Measurements from ENCODE around the gene DLG2. TPM values are rescaled to one million over a fixed set of nuclear protein-coding genes. Genes with fewer than 3 reads are reported as not detected.

DLG2 gene
- total and polyA plus RNA-seq, 12 donors: 1.0 to 14.8 (median 7.4) TPM

- no peak for DNase-seq
- Histone ChIP-seq H3K27me3 (no peaks in the 10 kb centered on the region), H3K4me1 (peaks cover 0 to 35% (median 15%) of the 10 kb centered on the region in 9 donors), H3K4me3 (peak overlapping the region in 5 of 10 donors; percentile 7 to 54 (median 51)), H3K36me3 (no peaks in the 10 kb centered on the region), H3K27ac (peak overlapping the region in 1 of 10 donors; percentile 36), H3K9me3 (peaks cover 0 to 12% (median 0%) of the 10 kb centered on the region in 11 donors)
- intact Hi-C loops (cut with DNase I): no loop called here
- 25 to 32% methylated on average over 4 of the region's 4 CpGs for WGBS, 2 donors
- ATAC-seq: no peak
- TF ChIP-seq CTCF (IDR thresholded peaks at IDR 0.05): no peak
Measured at GRCh38 chr11:84924154-84924692, 702.9 kb downstream of the DLG2 start.

- ATAC-seq (peak in 4 of 8 donors; percentile 30 to 65 (median 55)), DNase-seq (no peak)
- Histone ChIP-seq H3K27ac (no peak overlapping the region), H3K27me3 (no peaks in the 10 kb centered on the region), H3K4me1 (peaks cover 0 to 35% (median 15%) of the 10 kb centered on the region in 9 donors), H3K36me3 (no peaks in the 10 kb centered on the region), H3K9me3 (peaks cover 0 to 12% (median 0%) of the 10 kb centered on the region in 11 donors), H3K4me3 (peak overlapping the region in 6 of 10 donors; percentile 8 to 54 (median 46))
- intact Hi-C loops (cut with DNase I): no loop called here
- no peak for TF ChIP-seq CTCF (IDR thresholded peaks at IDR 0.05)
- WGBS, 2 donors: 57% methylated on average over 4 of the region's 4 CpGs
Measured at GRCh38 chr11:84923489-84923888, 703.7 kb downstream of the DLG2 start.

- no peaks in the 10 kb centered on the region for H3K27me3 ChIP-seq
- no peak for TF ChIP-seq CTCF (IDR thresholded peaks at IDR 0.05)
- peak overlapping the region in 1 of 10 donors; percentile 43 for H3K27ac ChIP-seq
- H3K4me1 ChIP-seq: peaks cover 0 to 35% (median 15%) of the 10 kb centered on the region in 9 donors
- H3K9me3 ChIP-seq: peaks cover 0 to 12% (median 0%) of the 10 kb centered on the region in 11 donors
- peak overlapping the region in 9 of 10 donors; percentile 12 to 54 (median 42) for H3K4me3 ChIP-seq
- H3K36me3 ChIP-seq: no peaks in the 10 kb centered on the region
- DNase-seq (no peak), ATAC-seq (peak in 7 of 8 donors; percentile 22 to 77 (median 50))
- intact Hi-C loops (cut with DNase I): no loop called here
- 13% methylated on average over 13 of the region's 13 CpGs for WGBS, 2 donors
Measured at GRCh38 chr11:84922836-84923235, 704.3 kb downstream of the DLG2 start.

- DNase-seq: no peak
- intact Hi-C loops (cut with DNase I): no loop called here
- Histone ChIP-seq H3K27ac (peak overlapping the region in 1 of 10 donors; percentile 43), H3K9me3 (peaks cover 0 to 12% (median 0%) of the 10 kb centered on the region in 11 donors), H3K27me3 (no peaks in the 10 kb centered on the region), H3K36me3 (no peaks in the 10 kb centered on the region), H3K4me1 (peaks cover 0 to 35% (median 15%) of the 10 kb centered on the region in 9 donors), H3K4me3 (peak overlapping the region in 9 of 10 donors; percentile 12 to 54 (median 42))
- TF ChIP-seq CTCF (IDR thresholded peaks at IDR 0.05): no peak
- WGBS, 2 donors: 15 to 17% methylated on average over 7 of the region's 7 CpGs
- ATAC-seq: peak in 4 of 8 donors; percentile 14 to 57 (median 44)
Measured at GRCh38 chr11:84922212-84922805, 704.8 kb downstream of the DLG2 start.

Data from heart right ventricle (tissue), 16 donors.